Measurements from ENCODE around the gene EIF3L.

- no peak for TF ChIP-seq CTCF (IDR thresholded peaks at IDR 0.05; ENCODE audit: control extremely low read depth in 1 of 3, insufficient read depth in 1 of 3, low read depth in 1 of 3, low read length in 3 of 3)
- no peak for TF ChIP-seq EGR1 (IDR thresholded peaks at IDR 0.05; ENCODE audit: borderline replicate concordance, low read depth, low read length)
- TF ChIP-seq SP2 (IDR thresholded peaks at IDR 0.05; ENCODE audit: low read length) = no peak
- TF ChIP-seq YY1 (IDR thresholded peaks at IDR 0.05; ENCODE audit: low read depth, low read length) = no peak
These were observed 63.0 kb downstream of the EIF3L start for GRCh38 chr22:37912171-37912570.
